IMR-90 (cell line): Measurements from ENCODE around the gene ANKRD53. TPM values are rescaled to one million over a fixed set of nuclear protein-coding genes. Genes with fewer than 3 reads are reported as not detected.

Experiments used
- ATAC-seq: fragments of 200-7000 bp; cut with Tn5 transposase; 2 replicates; pipeline ENCODE4 v1.9.1; 2020; ENCODE audit warnings: low read depth, mild to moderate bottlenecking, moderate library complexity
- BruUV-seq: library from RNA; stranded (reverse); fragments of 400-500 nt; replicated peaks from 2 replicates; lab custom pipeline; 2021; lab: Mats Ljungman, UMichigan
- CTCF ChIA-PET: fragments of 300-600 bp; formaldehyde crosslinking; extraction: SDS; loops from one replicate; lab custom pipeline; 2021; ENCODE audit warnings: antibody characterized with exemption; lab: Yijun Ruan, JAX
- POLR2A ChIA-PET: fragments of 300-600 bp; sonication (Branson Sonifier 250); formaldehyde crosslinking; loops from one replicate; lab custom pipeline; 2022; ENCODE audit warnings: antibody characterized with exemption; ENCODE audit not compliant: unreplicated experiment; lab: Charles Lee
- DNase-seq: peaks from one replicate; pipeline ENCODE4 v3.0.0; 2013
- H2AFZ ChIP-seq: replicated peaks from 2 replicates; pipeline ENCODE3; 2013; ENCODE audit warnings: low read length, mild to moderate bottlenecking; ENCODE audit not compliant: poor library complexity
- H2AK5ac ChIP-seq: 2 replicates; pipeline ENCODE4 v1.6.1; 2013; ENCODE audit warnings: low read depth, low read length, inconsistent platforms
- H2AK9ac ChIP-seq: replicated peaks from 2 replicates; pipeline ENCODE3; 2013; ENCODE audit warnings: mild to moderate bottlenecking, low read depth, low read length, moderate library complexity; ENCODE audit not compliant: poor library complexity
- H2BK120ac ChIP-seq: 2 replicates; pipeline ENCODE4 v1.6.1; 2013; ENCODE audit warnings: low read depth, low read length, inconsistent platforms
- H2BK15ac ChIP-seq: 3 replicates; pipeline ENCODE4 v1.6.1; 2013; ENCODE audit warnings: low read depth, low read length, inconsistent platforms
- H2BK20ac ChIP-seq: 2 replicates; pipeline ENCODE4 v1.6.1; 2013; ENCODE audit warnings: low read depth, mild to moderate bottlenecking, inconsistent platforms, low read length, moderate library complexity
- H2BK5ac ChIP-seq: 2 replicates; pipeline ENCODE4 v1.6.1; 2013; ENCODE audit warnings: mild to moderate bottlenecking, low read depth, low read length, inconsistent platforms; ENCODE audit not compliant: poor library complexity, severe bottlenecking
- H3K14ac ChIP-seq: replicated peaks from 2 replicates; pipeline ENCODE4 v1.6.1; 2013; ENCODE audit warnings: low read depth, low read length, inconsistent platforms
- H3K18ac ChIP-seq: 2 replicates; pipeline ENCODE4 v1.6.1; 2013; ENCODE audit warnings: low read depth, low read length, control low read depth
- H3K23ac ChIP-seq: 2 replicates; pipeline ENCODE4 v1.6.1; 2013; ENCODE audit warnings: low read depth, low read length, inconsistent platforms
- H3K27ac ChIP-seq: 2 replicates; pipeline ENCODE4 v1.5.1; 2013; ENCODE audit warnings: mild to moderate bottlenecking, control low read depth, low read length; ENCODE audit not compliant: insufficient read depth
- H3K27me3 ChIP-seq: 2 replicates; pipeline ENCODE4 v1.6.1; 2013; ENCODE audit warnings: low read length; ENCODE audit not compliant: control insufficient read depth, insufficient read depth
- H3K36me3 ChIP-seq: 2 replicates; pipeline ENCODE4 v1.6.1; 2013; ENCODE audit warnings: low read length, mixed read lengths; ENCODE audit not compliant: control insufficient read depth, insufficient read depth
- H3K4ac ChIP-seq: 2 replicates; pipeline ENCODE4 v1.6.1; 2013; ENCODE audit warnings: low read depth, low read length, inconsistent platforms
- H3K4me1 ChIP-seq: 2 replicates; pipeline ENCODE4 v1.6.1; 2013; ENCODE audit warnings: low read length, mixed read lengths; ENCODE audit not compliant: control insufficient read depth, insufficient read depth
- H3K4me2 ChIP-seq: 2 replicates; pipeline ENCODE4 v1.6.1; 2013; ENCODE audit warnings: low read depth, mild to moderate bottlenecking, control low read depth, low read length, moderate library complexity
- H3K4me3 ChIP-seq: 2 replicates; pipeline ENCODE4 v1.5.1; 2013; ENCODE audit warnings: low read depth, mild to moderate bottlenecking, control low read depth, low read length, moderate library complexity; ENCODE audit not compliant: insufficient read depth
- H3K56ac ChIP-seq: 2 replicates; pipeline ENCODE4 v1.6.1; 2013; ENCODE audit warnings: low read length, inconsistent platforms; ENCODE audit not compliant: insufficient read depth; ENCODE audit errors: extremely low read depth
- H3K79me1 ChIP-seq, 2 experiments: 2 replicates each; pipeline ENCODE4 v1.6.1; 2013; ENCODE audit warnings: low read length in 2 of 2, inconsistent platforms in 1 of 2, low read depth in 1 of 2
- H3K9ac ChIP-seq: 2 replicates; pipeline ENCODE4 v1.6.1; 2013; ENCODE audit warnings: low read depth, low read length, control low read depth
- H3K9me1 ChIP-seq: 2 replicates; pipeline ENCODE4 v1.6.1; 2013; ENCODE audit warnings: low read length, inconsistent platforms; ENCODE audit not compliant: insufficient read depth
- H3K9me3 ChIP-seq: 2 replicates; pipeline ENCODE4 v1.6.1; 2013; ENCODE audit warnings: low read length; ENCODE audit not compliant: control insufficient read depth, insufficient read depth
- H4K20me1 ChIP-seq: 2 replicates; pipeline ENCODE4 v1.6.1; 2013; ENCODE audit warnings: low read length, inconsistent platforms; ENCODE audit not compliant: insufficient read depth
- H4K5ac ChIP-seq: 2 replicates; pipeline ENCODE4 v1.6.1; 2013; ENCODE audit warnings: mild to moderate bottlenecking, low read depth, low read length, control low read depth
- H4K8ac ChIP-seq, 2 experiments: 2 replicates each; pipeline ENCODE4 v1.6.1; 2013; ENCODE audit warnings: low read depth in 2 of 2, low read length in 2 of 2, control low read depth in 1 of 2, inconsistent platforms in 1 of 2
- H4K91ac ChIP-seq: 2 replicates; pipeline ENCODE4 v1.6.1; 2013; ENCODE audit warnings: low read depth, low read length, inconsistent platforms; ENCODE audit not compliant: insufficient read depth
- BHLHE40 ChIP-seq: fragments of 150-350 bp; IDR thresholded peaks from 2 replicates; pipeline ENCODE4 v1.6.1; 2016; ENCODE audit warnings: mild to moderate bottlenecking, low read depth, low read length
- CEBPB ChIP-seq: IDR thresholded peaks from 2 replicates; pipeline ENCODE4 v1.6.1; 2012; ENCODE audit warnings: low read depth, low read length, improper control_type of control experiment
- CHD1 ChIP-seq: IDR thresholded peaks from 2 replicates; pipeline ENCODE4 v1.6.1; 2012; ENCODE audit warnings: low read depth, low read length, improper control_type of control experiment
- FOS ChIP-seq: fragments of 150-350 bp; IDR thresholded peaks from 2 replicates; pipeline ENCODE4 v1.6.1; 2016; ENCODE audit warnings: low read depth, low read length
- MAFK ChIP-seq: IDR thresholded peaks from 2 replicates; pipeline ENCODE4 v1.6.1; 2012; ENCODE audit warnings: low read depth, low read length, improper control_type of control experiment
- MAZ ChIP-seq: IDR thresholded peaks from 2 replicates; pipeline ENCODE4 v1.6.1; 2012; ENCODE audit warnings: low read depth, mild to moderate bottlenecking, low read length, improper control_type of control experiment, moderate library complexity, borderline replicate concordance
- NFE2L2 ChIP-seq: fragments of 150-350 bp; IDR thresholded peaks from 2 replicates; pipeline ENCODE4 v1.6.1; 2016; ENCODE audit warnings: low read depth, mild to moderate bottlenecking, low read length
- POLR2A ChIP-seq: IDR thresholded peaks from 2 replicates; pipeline ENCODE4 v1.6.1; 2012; ENCODE audit warnings: mild to moderate bottlenecking, low read depth, low read length
- RCOR1 ChIP-seq: IDR thresholded peaks from 2 replicates; pipeline ENCODE4 v1.6.1; 2012; ENCODE audit warnings: mild to moderate bottlenecking, low read length, improper control_type of control experiment; ENCODE audit not compliant: insufficient replicate concordance
- RFX5 ChIP-seq: IDR thresholded peaks from 2 replicates; pipeline ENCODE4 v1.8.0; 2012; ENCODE audit warnings: low read depth, mild to moderate bottlenecking, low read length, moderate library complexity
- SMC3 ChIP-seq: fragments of 150-350 bp; IDR thresholded peaks from 2 replicates; pipeline ENCODE4 v1.6.1; 2016; ENCODE audit warnings: low read depth, mild to moderate bottlenecking, antibody characterized with exemption, low read length, moderate library complexity
- WGBS, 2 experiments: methylation state at CpG; one replicate each; pipeline versions ENCODE4 v1.1.5 to v1.1.7; 2013; ENCODE audit warnings: missing lambda C conversion rate in 2 of 2; ENCODE audit not compliant: insufficient read length in 1 of 2; ENCODE audit errors: extremely low coverage in 2 of 2; 5-methylcytosine and 5-hydroxymethylcytosine counted together
- dilution Hi-C: fragments of 300-500 bp; cut with HindIII; formaldehyde crosslinking; loops from one replicate; pipeline ENCODE4 v1.14.3; 2018; ENCODE audit warnings: low sequenced_read_pairs; ENCODE audit not compliant: unreplicated experiment
- in situ Hi-C: fragments of 300-500 bp; cut with MboI; formaldehyde crosslinking; loops from 3 replicates; pipeline ENCODE4 v1.14.3; 2019; ENCODE audit warnings: low sequenced_read_pairs, inconsistent platforms, mixed read lengths
- intact Hi-C: fragments of 100-400 bp; cut with micrococcal nuclease; formaldehyde crosslinking; loops from 2 replicates; pipeline ENCODE4 v1.10.0; 2022
- polyA plus RNA-seq, 3 experiments: library from polyadenylated mRNA; depleted of rRNA; stranded (reverse); fragments of >200 nt; gene quantifications; 2 replicates each; pipeline ENCODE4 v1.2.3, GENCODE V29; 2012; ENCODE audit warnings: low replicate concordance in 1 of 3
- total RNA-seq: library from RNA; depleted of rRNA; stranded (reverse); fragments of >200 nt; gene quantifications from 2 replicates; pipeline ENCODE4 v1.2.3, GENCODE V29; 2012
- TF ChIP-seq, protein P1 (sequence below): fragments of 150-350 bp; IDR thresholded peaks from 2 replicates; pipeline ENCODE4 v1.6.1; 2017; ENCODE audit warnings: mild to moderate bottlenecking, antibody characterized with exemption, low read length, low read depth
- TF ChIP-seq, protein P2 (sequence below): fragments of 150-350 bp; IDR thresholded peaks from 2 replicates; pipeline ENCODE4 v1.6.1; 2016; ENCODE audit warnings: low read depth, mild to moderate bottlenecking, low read length, moderate library complexity, borderline replicate concordance

ANKRD53 gene
- total and polyA plus RNA-seq, 2 of the 4 experiments (the other 2 are of a cell fraction), result 0.54 to 1.0 TPM

DNA sequence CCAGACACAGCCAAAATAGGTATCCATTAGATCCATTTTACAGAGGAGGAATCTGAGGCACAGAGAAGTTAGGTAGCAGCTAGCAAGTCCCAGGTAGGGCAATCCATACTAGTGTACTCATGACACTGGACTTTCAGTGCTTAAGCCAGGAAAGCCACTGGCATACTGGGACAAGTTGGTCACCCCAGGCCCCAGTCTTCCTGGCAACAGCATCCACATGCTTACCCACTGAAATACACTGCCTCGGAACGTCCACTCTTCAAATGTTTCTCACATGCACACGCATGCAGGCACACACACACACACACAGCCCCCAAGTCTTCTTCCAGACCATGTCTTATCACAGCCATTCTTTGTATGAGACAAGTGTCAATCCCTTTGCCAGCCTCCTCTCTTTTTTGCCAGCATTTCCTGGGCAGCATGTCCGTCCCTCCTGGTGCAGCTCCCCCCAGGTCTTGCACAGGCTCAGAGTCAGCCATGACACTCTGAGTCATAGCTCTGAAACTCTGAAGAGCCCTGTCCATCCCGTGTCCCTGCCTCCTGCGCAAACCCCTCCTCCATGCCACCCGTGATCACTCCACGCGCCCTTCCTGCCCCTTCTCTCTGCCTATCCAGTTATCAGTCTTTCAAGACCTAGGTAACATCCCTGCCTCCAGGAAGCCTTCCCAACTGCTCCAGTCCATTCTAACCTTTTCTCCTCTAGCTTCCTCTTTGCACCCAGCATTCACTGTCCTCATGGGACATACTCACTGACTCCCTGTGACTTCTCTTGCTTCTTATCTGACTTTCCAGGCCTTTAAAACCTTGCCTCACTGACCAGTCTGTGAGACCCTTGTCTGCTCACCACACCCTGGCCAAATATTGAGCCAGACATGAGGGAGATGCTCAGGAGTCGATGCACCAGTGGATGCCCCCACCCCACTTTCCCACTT, 27.1 kb downstream of the ANKRD53 start (continued):
- TF ChIP-seq, protein P1, sequence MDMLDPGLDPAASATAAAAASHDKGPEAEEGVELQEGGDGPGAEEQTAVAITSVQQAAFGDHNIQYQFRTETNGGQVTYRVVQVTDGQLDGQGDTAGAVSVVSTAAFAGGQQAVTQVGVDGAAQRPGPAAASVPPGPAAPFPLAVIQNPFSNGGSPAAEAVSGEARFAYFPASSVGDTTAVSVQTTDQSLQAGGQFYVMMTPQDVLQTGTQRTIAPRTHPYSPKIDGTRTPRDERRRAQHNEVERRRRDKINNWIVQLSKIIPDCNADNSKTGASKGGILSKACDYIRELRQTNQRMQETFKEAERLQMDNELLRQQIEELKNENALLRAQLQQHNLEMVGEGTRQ, result no peak
- no peak for TF ChIP-seq CHD1

DNA sequence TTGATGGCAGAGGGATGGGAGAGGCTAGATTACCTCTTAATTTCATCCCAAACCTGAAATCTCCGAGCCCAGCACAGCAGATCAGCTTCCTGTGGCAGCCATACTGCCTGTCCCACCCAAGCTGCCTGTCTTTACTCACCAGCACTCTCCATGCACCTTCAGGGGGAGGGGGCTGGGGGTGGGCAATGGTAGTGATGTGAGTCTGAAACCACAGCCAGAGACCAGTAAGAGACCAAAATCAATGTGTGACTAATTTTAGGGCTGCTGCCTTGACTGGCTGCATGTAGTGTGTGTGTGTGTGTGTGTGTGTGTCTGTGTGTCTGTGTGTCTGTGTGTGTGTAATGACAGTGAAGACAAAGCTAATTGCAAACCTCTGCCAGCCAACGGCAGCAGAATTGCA, 27.9 kb downstream of the ANKRD53 start:
- no peak overlapping the region for H3K4me3 ChIP-seq
- no peak overlapping the region for H3K9ac ChIP-seq
- H2BK20ac ChIP-seq, result no peak overlapping the region
- no peak overlapping the region for H4K91ac ChIP-seq
- no peak overlapping the region for H3K27ac ChIP-seq
- ATAC-seq, result no peak
- H4K5ac ChIP-seq, result no peak overlapping the region
- H3K27me3 ChIP-seq, result peaks cover 8% of the 10 kb centered on the region; the same call in 1 of the 2 replicates
- H3K18ac ChIP-seq, result no peak overlapping the region
- CTCF ChIA-PET, result no interaction called here
- no peaks in the 10 kb centered on the region for H3K36me3 ChIP-seq
- BruUV-seq, result no TSS peak
- H2BK5ac ChIP-seq, result no peak overlapping the region
- no peaks in the 10 kb centered on the region for H3K4me1 ChIP-seq
- H3K79me1 ChIP-seq, result no peaks in the 10 kb centered on the region
- intact Hi-C loops (loop anchor here (10.0 kb wide), 1 partner anchor 118 kb away; no protein-coding TSS in a partner anchor), in situ Hi-C loops (no loop called here), dilution Hi-C loops (no loop called here)
- no peak overlapping the region for H3K4me2 ChIP-seq
- no peak overlapping the region for H2BK120ac ChIP-seq
- no peak overlapping the region for H2AFZ ChIP-seq
- H3K14ac ChIP-seq, result no peak overlapping the region
- no peak overlapping the region for H2BK15ac ChIP-seq
- POLR2A ChIA-PET, result no interaction called here
- DNase-seq, result no peak
- H4K8ac ChIP-seq, result no peak overlapping the region
- H3K9me1 ChIP-seq, result no peaks in the 10 kb centered on the region
- H2AK5ac ChIP-seq, result no peak overlapping the region
- no peak overlapping the region for H3K56ac ChIP-seq
- no peaks in the 10 kb centered on the region for H3K9me3 ChIP-seq
- no peak overlapping the region for H3K23ac ChIP-seq
- WGBS, 2 experiments, result no CpG with 5 or more reads among the region's 2 CpGs
- H2AK9ac ChIP-seq, result no peak overlapping the region
- H3K4ac ChIP-seq, result no peak overlapping the region
- H4K20me1 ChIP-seq, result no peaks in the 10 kb centered on the region
- TF ChIP-seq RFX5 (no peak), NFE2L2 (no peak), RCOR1 (no peak), MAFK (no peak), CEBPB (no peak), SMC3 (no peak), MAZ (no peak), POLR2A (no peak), BHLHE40 (no peak), CHD1 (no peak), FOS (no peak)
- TF ChIP-seq, protein P1, result no peak
- TF ChIP-seq, protein P2, sequence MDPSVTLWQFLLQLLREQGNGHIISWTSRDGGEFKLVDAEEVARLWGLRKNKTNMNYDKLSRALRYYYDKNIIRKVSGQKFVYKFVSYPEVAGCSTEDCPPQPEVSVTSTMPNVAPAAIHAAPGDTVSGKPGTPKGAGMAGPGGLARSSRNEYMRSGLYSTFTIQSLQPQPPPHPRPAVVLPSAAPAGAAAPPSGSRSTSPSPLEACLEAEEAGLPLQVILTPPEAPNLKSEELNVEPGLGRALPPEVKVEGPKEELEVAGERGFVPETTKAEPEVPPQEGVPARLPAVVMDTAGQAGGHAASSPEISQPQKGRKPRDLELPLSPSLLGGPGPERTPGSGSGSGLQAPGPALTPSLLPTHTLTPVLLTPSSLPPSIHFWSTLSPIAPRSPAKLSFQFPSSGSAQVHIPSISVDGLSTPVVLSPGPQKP, result no peak
